ENCODE data around the gene ZBTB9. TPM values are rescaled to one million over a fixed set of nuclear protein-coding genes. Genes with fewer than 3 reads are reported as not detected.
"Not testable (repeated sequence)": the region's sequence is repeated elsewhere in the genome, so short reads cannot be mapped to it uniquely, and the experiment has no call there.

Gene ZBTB9
- polyA plus RNA-seq, 3 donors, result 13.7 to 16.4 (median 14.9) TPM

- DNase-seq, result no peak
Measured at GRCh38 chr6:33453393-33454008, 875 bp upstream of the ZBTB9 start.

- no peak for DNase-seq
Measured at GRCh38 chr6:33455051-33455450, 675 bp downstream of the ZBTB9 start.

- DNase-seq, result no peak
Measured at GRCh38 chr6:33456156-33456555, 1.8 kb downstream of the ZBTB9 start.

- no peak for DNase-seq
Measured at GRCh38 chr6:33458676-33459075, 4.3 kb downstream of the ZBTB9 start.

GRCh38 chr6:33459226-33459625 lies 4.8 kb downstream of the ZBTB9 start:
- no peak for DNase-seq

- no peak for DNase-seq
Measured at GRCh38 chr6:33466075-33466735, 11.8 kb downstream of the ZBTB9 start.

GRCh38 chr6:33467091-33467490 lies 12.7 kb downstream of the ZBTB9 start:
- DNase-seq, result no peak

GRCh38 chr6:33469661-33470060 lies 15.3 kb downstream of the ZBTB9 start:
- no peak for DNase-seq

- no peak for DNase-seq
Measured at GRCh38 chr6:33477864-33478263, 23.5 kb downstream of the ZBTB9 start.

- no peak for DNase-seq
Measured at GRCh38 chr6:33481192-33481591, 26.8 kb downstream of the ZBTB9 start.

- DNase-seq, result not testable (repeated sequence)
Measured at GRCh38 chr6:33482620-33483019, 28.2 kb downstream of the ZBTB9 start.

- no peak for DNase-seq
Measured at GRCh38 chr6:33483678-33484077, 29.3 kb downstream of the ZBTB9 start.

GRCh38 chr6:33484673-33485262 lies 30.4 kb downstream of the ZBTB9 start:
- not testable (repeated sequence) for DNase-seq

GRCh38 chr6:33485680-33486079 lies 31.3 kb downstream of the ZBTB9 start:
- DNase-seq, result not testable (repeated sequence)

- no peak for DNase-seq
Measured at GRCh38 chr6:33488339-33488738, 34.0 kb downstream of the ZBTB9 start.

GRCh38 chr6:33490198-33490597 lies 35.8 kb downstream of the ZBTB9 start:
- DNase-seq, result no peak

GRCh38 chr6:33490621-33491020 lies 36.2 kb downstream of the ZBTB9 start:
- no peak for DNase-seq

- no peak for DNase-seq
Measured at GRCh38 chr6:33492093-33492492, 37.7 kb downstream of the ZBTB9 start.

GRCh38 chr6:33497157-33497556 lies 42.8 kb downstream of the ZBTB9 start:
- DNase-seq, result no peak

GRCh38 chr6:33502486-33502885 lies 48.1 kb downstream of the ZBTB9 start:
- DNase-seq, result no peak

GRCh38 chr6:33504486-33504885 lies 50.1 kb downstream of the ZBTB9 start:
- no peak for DNase-seq

- no peak for DNase-seq
Measured at GRCh38 chr6:33505548-33506370, 51.4 kb downstream of the ZBTB9 start.

All from renal pelvis (tissue), 4 donors.